Ishikawa (cell line): ENCODE data around the gene SLC28A1.

Experiments
- CEBPB ChIP-seq: IDR thresholded peaks from 2 replicates; pipeline ENCODE4 v1.6.1; 2012
- CREB1 ChIP-seq: IDR thresholded peaks from 2 replicates; pipeline ENCODE4 v1.6.1; 2012; ENCODE audit warnings: low read depth
- EGR1 ChIP-seq: IDR thresholded peaks from 2 replicates; pipeline ENCODE4 v1.6.1; 2012
- EP300 ChIP-seq: IDR thresholded peaks from 2 replicates; pipeline ENCODE4 v1.6.1; 2012; ENCODE audit warnings: borderline replicate concordance
- FOXM1 ChIP-seq: IDR thresholded peaks from 2 replicates; pipeline ENCODE4 v1.6.1; 2012; ENCODE audit warnings: low read depth, borderline replicate concordance
- MAX ChIP-seq: IDR thresholded peaks from 2 replicates; pipeline ENCODE4 v1.6.1; 2012
- NFIC ChIP-seq: IDR thresholded peaks from 2 replicates; pipeline ENCODE4 v1.6.1; 2012
- RAD21 ChIP-seq: IDR thresholded peaks from 2 replicates; pipeline ENCODE4 v1.6.1; 2012; ENCODE audit warnings: low read depth
- REST ChIP-seq: IDR thresholded peaks from 2 replicates; pipeline ENCODE4 v1.6.1; 2012; ENCODE audit warnings: low read depth, mild to moderate bottlenecking
- TAF1 ChIP-seq: IDR thresholded peaks from 2 replicates; pipeline ENCODE4 v1.6.1; 2012; ENCODE audit warnings: low read depth, mild to moderate bottlenecking
- TCF12 ChIP-seq: IDR thresholded peaks from 2 replicates; pipeline ENCODE4 v1.6.1; 2012; ENCODE audit warnings: low read depth
- TEAD4 ChIP-seq: IDR thresholded peaks from 2 replicates; pipeline ENCODE4 v1.6.1; 2012
- USF1 ChIP-seq: IDR thresholded peaks from 2 replicates; pipeline ENCODE4 v1.6.1; 2012
- YY1 ChIP-seq: IDR thresholded peaks from 2 replicates; pipeline ENCODE4 v1.6.1; 2012; ENCODE audit warnings: low read depth
- ZBTB7A ChIP-seq: IDR thresholded peaks from 2 replicates; pipeline ENCODE4 v1.6.1; 2012; ENCODE audit warnings: low read depth

The SLC28A1 gene

GRCh38 chr15:84926491-84927230, 42.2 kb downstream of the SLC28A1 start:
- TF ChIP-seq EP300 (no peak), FOXM1 (no peak), TCF12 (no peak), EGR1 (no peak), RAD21 (no peak), TEAD4 (no peak)

- TF ChIP-seq REST, result no peak
- no peak for TF ChIP-seq CREB1
- no peak for TF ChIP-seq USF1
- no peak for TF ChIP-seq NFIC
- TF ChIP-seq RAD21, result no peak
- TF ChIP-seq CEBPB, result no peak
- TF ChIP-seq MAX, result no peak
- no peak for TF ChIP-seq TCF12
- no peak for TF ChIP-seq YY1
- TF ChIP-seq FOXM1, result no peak
- TF ChIP-seq EGR1, result no peak
- TF ChIP-seq ZBTB7A, result no peak
Observed at GRCh38 chr15:84928843-84929168, 44.3 kb downstream of the SLC28A1 start.

GRCh38 chr15:84929795-84930603, 45.5 kb downstream of the SLC28A1 start:
- TF ChIP-seq ZBTB7A (peak; percentile 49; the same call in 1 of the 2 replicates), FOXM1 (no peak), YY1 (no peak), TEAD4 (peak; percentile 52), MAX (no peak), NFIC (peak; percentile 73)

GRCh38 chr15:84934942-84935729, 50.7 kb downstream of the SLC28A1 start:
- TF ChIP-seq TEAD4 (no peak), RAD21 (peak; percentile 58)

- TF ChIP-seq YY1, result no peak
- no peak for TF ChIP-seq REST
- no peak for TF ChIP-seq FOXM1
- no peak for TF ChIP-seq CREB1
- TF ChIP-seq RAD21, result no peak
- TF ChIP-seq EP300, result no peak
- no peak for TF ChIP-seq TAF1
- TF ChIP-seq EGR1, result no peak
- TF ChIP-seq USF1, result no peak
- TF ChIP-seq NFIC, result no peak
- TF ChIP-seq TCF12, result no peak
- no peak for TF ChIP-seq MAX
- no peak for TF ChIP-seq ZBTB7A
Observed at GRCh38 chr15:84937144-84937543, 52.7 kb downstream of the SLC28A1 start.
